ENCODE results near the gene ACKR2. TPM values are rescaled to one million over a fixed set of nuclear protein-coding genes. Genes with fewer than 3 reads are reported as not detected.
A peak's percentile ranks its signal among the peaks of the same experiment; 100 is the strongest.

Gene ACKR2
- 1 to 10 TPM; 2.0 to 2.3 TPM for total RNA-seq

GRCh38 chr3:42809202-42809601 is at the start of gene ACKR2:
Gene ACKR2 (plus strand): TSS chr3:42809445. CDS start chr3:42864503, 55,058 bp downstream.
- peaks cover 2% of the 10 kb centered on the region for H3K36me3 Mint-ChIP-seq (ENCODE audit: low read depth)
- H3K27ac Mint-ChIP-seq = no peak within 1 kb of the TSS
- ChIA-PET POLR2A (no interaction called here), CTCF (interaction anchor here (0.7 to 0.9 kb wide), 2 partner anchors 22 to 147 kb away, joined by 3 read pairs; no protein-coding TSS in a partner anchor)
- no peaks in the 10 kb centered on the region for H3K9me3 Mint-ChIP-seq
- peaks cover 9% of the 10 kb centered on the region for H3K4me1 Mint-ChIP-seq
- H3K27me3 Mint-ChIP-seq = peaks cover 18% of the 10 kb centered on the region
- no peak within 1 kb of the TSS for H3K4me3 Mint-ChIP-seq
- no peak for DNase-seq

GRCh38 chr3:42762046-42762724 is 47.1 kb upstream of the ACKR2 start:
- Mint-ChIP-seq H3K4me3 (no peak overlapping the region), H3K9me3 (no peaks in the 10 kb centered on the region), H3K4me1 (no peaks in the 10 kb centered on the region), H3K36me3 (ENCODE audit: low read depth) (no peaks in the 10 kb centered on the region), H3K27ac (no peak overlapping the region), H3K27me3 (peaks cover 12% of the 10 kb centered on the region)
- ChIA-PET CTCF (interaction anchor here (2.9 kb wide), 1 partner anchor 13 kb away, joined by 10 read pairs; no protein-coding TSS in a partner anchor), POLR2A (no interaction called here)
- no peak for DNase-seq

- Mint-ChIP-seq H3K27ac (no peak overlapping the region), H3K27me3 (peaks cover 12% of the 10 kb centered on the region), H3K4me3 (no peak overlapping the region), H3K4me1 (no peaks in the 10 kb centered on the region), H3K9me3 (no peaks in the 10 kb centered on the region), H3K36me3 (ENCODE audit: low read depth) (no peaks in the 10 kb centered on the region)
- DNase-seq = no peak
- ChIA-PET POLR2A (no interaction called here), CTCF (interaction anchor here (1.0 to 2.9 kb wide), 2 partner anchors 12 to 14 kb away, joined by 3 to 10 read pairs; no protein-coding TSS in a partner anchor)
These were observed 46.2 kb upstream of the ACKR2 start for GRCh38 chr3:42763021-42763420.

GRCh38 chr3:42764115-42764514 is 45.1 kb upstream of the ACKR2 start:
- DNase-seq = no peak
- Mint-ChIP-seq H3K9me3 (no peaks in the 10 kb centered on the region), H3K4me3 (no peak overlapping the region), H3K27ac (no peak overlapping the region), H3K4me1 (no peaks in the 10 kb centered on the region), H3K36me3 (ENCODE audit: low read depth) (no peaks in the 10 kb centered on the region), H3K27me3 (peaks cover 5% of the 10 kb centered on the region)
- CTCF ChIA-PET = interaction anchor here (0.9 kb wide), 1 partner anchor 67 kb away, joined by 3 read pairs; no protein-coding TSS in a partner anchor
- POLR2A ChIA-PET = no interaction called here

- Mint-ChIP-seq H3K27me3 (peaks cover 5% of the 10 kb centered on the region), H3K27ac (no peak overlapping the region), H3K36me3 (ENCODE audit: low read depth) (no peaks in the 10 kb centered on the region), H3K9me3 (no peaks in the 10 kb centered on the region), H3K4me3 (no peak overlapping the region), H3K4me1 (no peaks in the 10 kb centered on the region)
- POLR2A ChIA-PET = no interaction called here
- no peak for DNase-seq
- CTCF ChIA-PET = interaction anchor here (1.2 kb wide), 1 partner anchor 15 kb away, joined by 3 read pairs; no protein-coding TSS in a partner anchor
These were observed 44.5 kb upstream of the ACKR2 start for GRCh38 chr3:42764561-42765295.

- Mint-ChIP-seq H3K27ac (no peak overlapping the region), H3K36me3 (ENCODE audit: low read depth) (no peaks in the 10 kb centered on the region), H3K9me3 (no peaks in the 10 kb centered on the region), H3K27me3 (peaks cover 7% of the 10 kb centered on the region), H3K4me1 (peaks cover 17% of the 10 kb centered on the region), H3K4me3 (no peak overlapping the region)
- no peak for DNase-seq
- CTCF ChIA-PET = interaction anchor here (0.9 to 1.1 kb wide), 2 partner anchors 14 to 24 kb away, joined by 4 to 5 read pairs; no protein-coding TSS in a partner anchor
- POLR2A ChIA-PET = interaction anchor here (1.0 to 1.3 kb wide), 2 partner anchors 10 to 34 kb away, joined by 3 to 4 read pairs; no protein-coding TSS in a partner anchor
These were observed 39.6 kb upstream of the ACKR2 start for GRCh38 chr3:42769477-42770131.

- no peaks in the 10 kb centered on the region for H3K9me3 Mint-ChIP-seq
- H3K36me3 Mint-ChIP-seq (ENCODE audit: low read depth) = no peaks in the 10 kb centered on the region
- no peak for DNase-seq
- ChIA-PET POLR2A (no interaction called here), CTCF (no interaction called here)
- no peak overlapping the region for H3K27ac Mint-ChIP-seq
- H3K27me3 Mint-ChIP-seq = peaks cover 2% of the 10 kb centered on the region
- no peak overlapping the region for H3K4me3 Mint-ChIP-seq
- H3K4me1 Mint-ChIP-seq = peaks cover 17% of the 10 kb centered on the region
These were observed 38.0 kb upstream of the ACKR2 start for GRCh38 chr3:42771271-42771670.

GRCh38 chr3:42772670-42773408 is 36.4 kb upstream of the ACKR2 start, which contains the start of gene CCDC13:
Gene CCDC13 (minus strand): TSS chr3:42773253. CDS start chr3:42758345, 14,908 bp downstream.
- peak within 1 kb of the TSS; percentile 76 for H3K4me3 Mint-ChIP-seq
- peak; percentile 93 for DNase-seq
- ChIA-PET CTCF (interaction anchor here (0.6 kb wide), 1 partner anchor 227 kb away, joined by 4 read pairs; no protein-coding TSS in a partner anchor), POLR2A (no interaction called here)
- H3K27me3 Mint-ChIP-seq = peaks cover 1% of the 10 kb centered on the region
- peaks cover 17% of the 10 kb centered on the region for H3K4me1 Mint-ChIP-seq
- H3K27ac Mint-ChIP-seq = peak within 1 kb of the TSS; percentile 56
- no peaks in the 10 kb centered on the region for H3K36me3 Mint-ChIP-seq (ENCODE audit: low read depth)
- no peaks in the 10 kb centered on the region for H3K9me3 Mint-ChIP-seq

- Mint-ChIP-seq H3K4me1 (peaks cover 17% of the 10 kb centered on the region), H3K27me3 (peaks cover 1% of the 10 kb centered on the region), H3K27ac (peak overlapping the region; percentile 56), H3K36me3 (ENCODE audit: low read depth) (no peaks in the 10 kb centered on the region), H3K9me3 (no peaks in the 10 kb centered on the region), H3K4me3 (peak overlapping the region; percentile 76)
- POLR2A ChIA-PET = no interaction called here
- CTCF ChIA-PET = no interaction called here
- no peak for DNase-seq
These were observed 35.9 kb upstream of the ACKR2 start for GRCh38 chr3:42773409-42773751.

- Mint-ChIP-seq H3K27ac (no peak overlapping the region), H3K4me3 (no peak overlapping the region), H3K36me3 (ENCODE audit: low read depth) (peaks cover 17% of the 10 kb centered on the region), H3K27me3 (no peaks in the 10 kb centered on the region), H3K4me1 (peaks cover 2% of the 10 kb centered on the region), H3K9me3 (no peaks in the 10 kb centered on the region)
- ChIA-PET CTCF (interaction anchor here (0.7 to 2.3 kb wide), 9 partner anchors 13 to 253 kb away, joined by 3 to 16 read pairs (median 7); partner anchors contain the start of gene HIGD1A), POLR2A (interaction anchor here (1.4 kb wide), 1 partner anchor 52 kb away, joined by 4 read pairs; no protein-coding TSS in a partner anchor)
- DNase-seq = no peak
These were observed 30.6 kb upstream of the ACKR2 start for GRCh38 chr3:42778644-42779043.

GRCh38 chr3:42780398-42780797 is 28.8 kb upstream of the ACKR2 start:
- no peak overlapping the region for H3K4me3 Mint-ChIP-seq
- peaks cover 17% of the 10 kb centered on the region for H3K36me3 Mint-ChIP-seq (ENCODE audit: low read depth)
- ChIA-PET CTCF (interaction anchor here (0.6 to 2.2 kb wide), 14 partner anchors 20 to 101 kb away, joined by 3 to 16 read pairs (median 4); partner anchors contain the start of genes CYP8B1 and HIGD1A), POLR2A (interaction anchor here (1.5 kb wide), 1 partner anchor 11 kb away, joined by 3 read pairs; no protein-coding TSS in a partner anchor)
- no peaks in the 10 kb centered on the region for H3K9me3 Mint-ChIP-seq
- no peaks in the 10 kb centered on the region for H3K27me3 Mint-ChIP-seq
- H3K4me1 Mint-ChIP-seq = peaks cover 2% of the 10 kb centered on the region
- DNase-seq = no peak
- no peak overlapping the region for H3K27ac Mint-ChIP-seq
